Natural killer cell treated with Interleukin-12 subunit alpha and Interleukin-12 subunit beta and Interleukin-15 and Interleukin-18, amount 100 ng/mL, for 72 hours (primary cell): Measurements from ENCODE around the gene OR2V2. TPM values are rescaled to one million over a fixed set of nuclear protein-coding genes. Genes with fewer than 3 reads are reported as not detected.
"Not testable (repeated sequence)": the region's sequence is repeated elsewhere in the genome, so short reads cannot be mapped to it uniquely, and the experiment has no call there.

Source experiments
- ATAC-seq, 2 donors: fragments of 150-1000 bp; cut with Tn5 transposase in 1 of 2; sonication (Bioruptor Pico), chemical (Tn5 transposase) in 1 of 2; 2 replicates each; pipeline ENCODE4 v1.10.0; 2021
- DNase-seq: peaks from one replicate; pipeline ENCODE4 v3.0.0; 2022; ENCODE audit warnings: low spot score
- H3K27ac Mint-ChIP-seq, 2 donors: 1 replicate in 1 of 2; 2 replicates in 1 of 2; pipeline ENCODE4 v1.8.0; 2022; ENCODE audit warnings: mixed read lengths in 2 of 2, mild to moderate bottlenecking in 1 of 2, moderate library complexity in 1 of 2
- H3K27me3 Mint-ChIP-seq, 2 donors: 1 replicate in 1 of 2; 2 replicates in 1 of 2; pipeline ENCODE4 v1.8.0; 2022; ENCODE audit warnings: mixed read lengths in 2 of 2
- H3K36me3 Mint-ChIP-seq: one replicate; pipeline ENCODE4 v1.8.0; 2022; ENCODE audit warnings: mixed read lengths
- H3K4me1 Mint-ChIP-seq, 2 donors: 1 replicate in 1 of 2; 2 replicates in 1 of 2; pipeline ENCODE4 v1.8.0; 2022; ENCODE audit warnings: low read depth in 2 of 2, mixed read lengths in 2 of 2, mild to moderate bottlenecking in 1 of 2
- H3K4me3 Mint-ChIP-seq: one replicate; pipeline ENCODE4 v1.8.0; 2022; ENCODE audit warnings: mixed read lengths
- H3K9me3 Mint-ChIP-seq: 2 replicates; pipeline ENCODE4 v1.8.0; 2022; ENCODE audit warnings: mixed read lengths
- total RNA-seq, 2 donors: library from RNA; stranded (reverse); gene quantifications; one replicate each; pipeline ENCODE4 v1.2.3, GENCODE V29; 2022

OR2V2 gene
- total RNA-seq, 2 donors from 2014 or later, result not detected

DNA sequence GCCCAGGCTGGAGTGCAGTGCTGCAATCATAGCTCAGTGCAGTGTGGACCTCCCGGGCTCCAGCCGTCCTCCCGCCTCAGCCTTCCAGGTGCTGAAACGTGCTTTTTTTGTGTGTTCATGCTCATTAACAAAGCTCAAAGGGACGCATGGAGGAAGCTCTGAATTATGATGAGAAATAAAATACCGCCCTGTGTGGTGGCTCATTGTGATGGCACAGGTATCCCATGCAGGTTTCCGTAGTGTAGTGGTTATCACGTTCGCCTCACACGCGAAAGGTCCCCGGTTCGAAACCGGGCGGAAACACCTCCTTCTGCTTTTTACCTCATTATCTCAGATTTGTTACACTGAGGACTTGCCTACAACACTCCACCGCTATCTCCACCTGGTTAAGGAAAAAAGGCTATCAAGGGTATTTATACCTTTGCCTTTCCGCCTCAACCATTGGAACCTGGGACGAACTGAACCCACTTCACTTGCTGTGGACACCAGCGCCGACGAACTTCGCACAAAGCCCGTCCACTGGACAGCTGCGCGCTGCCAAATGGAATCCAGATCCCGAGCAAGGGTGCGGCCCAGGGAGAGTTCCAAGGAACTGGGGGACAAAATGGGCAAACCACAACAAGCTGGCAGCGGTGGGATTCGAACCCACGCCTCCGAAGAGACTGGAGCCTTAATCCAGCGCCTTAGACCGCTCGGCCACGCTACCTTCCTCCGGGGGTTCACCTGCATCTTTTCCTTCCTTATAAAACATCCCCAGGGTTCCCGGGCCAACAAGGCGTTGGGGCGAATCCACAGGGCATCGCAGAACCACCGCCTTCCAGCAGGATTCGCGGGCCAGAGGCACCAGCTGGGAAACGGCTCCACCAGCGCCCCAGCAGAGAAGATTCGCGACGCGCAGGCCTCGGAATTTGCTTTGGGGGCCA, 26.3 kb downstream of the OR2V2 start:
- H3K27ac Mint-ChIP-seq, result peak overlapping the region; percentile 4 to 71
- H3K4me3 Mint-ChIP-seq, result peak overlapping the region; percentile 84
- peaks cover 8% of the 10 kb centered on the region for H3K36me3 Mint-ChIP-seq
- DNase-seq, result no peak
- H3K9me3 Mint-ChIP-seq, result no peaks in the 10 kb centered on the region
- peak; percentile 64 to 75 for ATAC-seq
- peaks cover 25 to 39% of the 10 kb centered on the region in 2 donors for H3K27me3 Mint-ChIP-seq
- H3K4me1 Mint-ChIP-seq, result peaks cover 28 to 38% of the 10 kb centered on the region in 2 donors

DNA sequence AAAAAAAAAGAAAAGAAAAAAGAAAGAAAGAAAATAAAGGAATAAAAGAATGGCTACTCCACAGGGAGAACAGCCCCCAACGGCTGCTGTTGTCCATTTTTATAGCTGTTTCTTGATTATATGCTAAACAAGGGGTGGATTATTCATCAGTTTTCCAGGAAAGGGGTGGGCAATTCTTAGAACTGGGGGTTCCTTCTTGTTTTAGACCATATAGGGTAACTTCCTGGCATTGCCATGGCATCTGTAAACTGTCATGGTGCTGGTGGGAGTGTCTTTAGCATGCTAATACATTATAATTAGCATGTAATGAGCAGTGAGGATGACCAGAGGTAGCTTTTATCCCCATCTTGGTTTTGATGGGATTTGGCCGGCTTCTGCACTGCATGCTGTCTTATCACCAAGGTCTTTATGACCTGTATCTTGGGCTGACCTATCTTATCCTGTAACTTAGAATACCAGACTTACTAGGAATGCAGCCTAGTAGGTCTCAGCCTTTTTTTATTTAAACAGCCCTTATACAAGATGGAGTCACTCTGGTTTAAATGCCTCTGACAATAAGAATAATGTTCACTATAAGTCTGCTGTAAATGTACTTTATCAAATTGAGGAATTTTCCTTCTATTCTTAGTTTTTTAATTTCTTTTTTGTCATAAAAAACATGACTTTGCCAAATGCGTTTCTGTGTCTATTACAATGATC, 29.0 kb downstream of the OR2V2 start:
- Mint-ChIP-seq H3K36me3 (no peaks in the 10 kb centered on the region), H3K4me1 (peaks cover 10 to 15% of the 10 kb centered on the region in 2 donors), H3K27me3 (peaks cover 14 to 17% of the 10 kb centered on the region in 2 donors), H3K27ac (no peak overlapping the region), H3K4me3 (no peak overlapping the region), H3K9me3 (no peaks in the 10 kb centered on the region)
- no peak for ATAC-seq
- DNase-seq, result no peak

DNA sequence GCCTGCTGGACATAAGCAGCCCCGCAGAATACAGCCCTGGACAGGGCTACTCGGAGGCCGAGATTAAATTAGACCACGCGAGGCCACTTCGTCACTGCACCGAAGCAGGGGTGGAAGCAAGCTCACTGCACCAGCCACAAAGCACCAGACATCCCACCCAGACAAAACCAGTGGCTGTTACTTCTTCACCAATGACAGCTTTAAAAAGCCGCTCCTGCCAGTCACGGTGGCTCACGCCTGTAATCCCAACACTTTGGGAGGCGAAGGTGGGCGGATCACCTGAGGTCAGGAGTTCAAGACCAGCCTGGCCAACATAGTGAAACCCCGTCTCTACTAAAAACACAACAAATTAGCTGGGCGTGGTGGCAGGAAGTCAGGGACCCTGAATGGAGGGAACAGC, 30.2 kb downstream of the OR2V2 start:
- not testable (repeated sequence) for DNase-seq, H3K36me3 Mint-ChIP-seq, ATAC-seq, H3K27ac Mint-ChIP-seq, H3K4me3 Mint-ChIP-seq, H3K9me3 Mint-ChIP-seq
- Mint-ChIP-seq H3K27me3 (peaks cover 17 to 18% of the 10 kb centered on the region in 2 donors), H3K4me1 (peaks cover 16 to 21% of the 10 kb centered on the region in 2 donors)

DNA sequence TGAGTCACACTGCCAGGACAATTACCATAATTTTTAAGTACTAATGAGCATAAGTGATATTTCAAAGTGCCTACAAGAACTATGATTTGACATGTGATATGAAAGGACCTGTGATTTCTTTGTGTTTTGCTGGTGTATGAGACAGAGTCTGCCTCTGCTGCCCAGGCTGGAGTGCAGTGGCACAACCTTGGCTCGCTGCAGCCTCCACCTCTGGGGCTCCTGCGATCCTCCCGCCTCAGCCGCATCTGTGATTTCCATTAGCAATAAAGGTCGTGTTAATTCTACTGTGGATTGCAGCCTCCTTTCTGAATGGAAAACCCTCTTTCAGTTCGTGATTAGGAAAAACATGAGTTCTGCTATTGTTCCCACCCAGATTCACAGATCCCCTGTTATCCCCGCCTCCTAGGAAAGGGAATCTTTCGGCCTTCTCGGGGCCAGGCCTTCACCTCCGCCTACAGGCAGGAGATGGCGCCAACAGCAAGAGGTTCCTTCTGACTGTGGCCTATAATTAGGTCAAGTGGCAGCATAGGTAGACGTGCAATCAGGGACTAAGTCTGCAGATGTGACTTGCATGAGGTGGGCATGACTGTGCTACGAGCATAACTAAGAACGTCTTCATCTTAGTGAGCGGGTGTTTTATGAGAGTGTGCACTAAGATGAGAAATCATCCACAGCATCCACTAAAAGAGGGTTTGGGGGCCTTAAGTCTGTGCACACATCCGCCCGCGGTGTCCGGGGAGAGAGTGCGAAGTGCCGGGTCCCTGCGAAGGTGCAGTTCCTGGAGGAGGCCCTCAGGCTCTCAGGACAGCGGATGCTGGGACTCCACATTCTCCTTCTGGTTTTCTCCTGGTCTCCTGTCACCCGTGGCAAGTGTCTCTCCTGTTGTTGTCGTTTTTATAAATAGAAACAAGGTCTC, 34.5 kb downstream of the OR2V2 start:
- no peak overlapping the region for H3K27ac Mint-ChIP-seq
- no peak for DNase-seq
- H3K36me3 Mint-ChIP-seq, result no peaks in the 10 kb centered on the region
- H3K4me3 Mint-ChIP-seq, result peak overlapping the region; percentile 38
- H3K9me3 Mint-ChIP-seq, result no peaks in the 10 kb centered on the region
- H3K4me1 Mint-ChIP-seq, result peaks cover 13 to 18% of the 10 kb centered on the region in 2 donors
- peak; percentile 63 to 77 for ATAC-seq
- H3K27me3 Mint-ChIP-seq, result peaks cover 7% of the 10 kb centered on the region in 2 donors

DNA sequence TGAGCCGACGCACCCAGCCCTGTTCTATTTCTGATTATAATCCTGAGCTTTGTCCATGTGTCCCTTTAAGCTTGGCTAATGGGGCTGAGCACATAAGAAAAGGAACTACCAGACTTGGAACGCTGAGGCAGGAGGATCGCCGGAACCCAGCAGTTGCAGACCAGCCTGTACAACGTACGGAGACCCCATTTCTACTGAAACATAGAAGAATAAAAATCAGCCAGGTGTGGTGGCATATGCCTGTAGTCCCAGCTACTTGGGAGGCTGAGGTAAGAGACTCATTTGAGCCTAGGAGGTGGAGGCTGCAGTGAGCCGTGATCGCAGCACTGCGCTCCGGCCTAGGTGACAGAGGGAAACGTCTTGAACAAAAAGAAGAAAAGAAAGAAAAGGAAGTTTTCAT, 35.3 kb downstream of the OR2V2 start:
- H3K36me3 Mint-ChIP-seq, result no peaks in the 10 kb centered on the region
- peaks cover 7% of the 10 kb centered on the region in 2 donors for H3K27me3 Mint-ChIP-seq
- H3K4me3 Mint-ChIP-seq, result peak overlapping the region; percentile 71
- H3K27ac Mint-ChIP-seq, result peak overlapping the region; percentile 15 to 17
- DNase-seq (no peak), ATAC-seq (no peak)
- no peaks in the 10 kb centered on the region for H3K9me3 Mint-ChIP-seq
- H3K4me1 Mint-ChIP-seq, result peaks cover 16 to 20% of the 10 kb centered on the region in 2 donors

DNA sequence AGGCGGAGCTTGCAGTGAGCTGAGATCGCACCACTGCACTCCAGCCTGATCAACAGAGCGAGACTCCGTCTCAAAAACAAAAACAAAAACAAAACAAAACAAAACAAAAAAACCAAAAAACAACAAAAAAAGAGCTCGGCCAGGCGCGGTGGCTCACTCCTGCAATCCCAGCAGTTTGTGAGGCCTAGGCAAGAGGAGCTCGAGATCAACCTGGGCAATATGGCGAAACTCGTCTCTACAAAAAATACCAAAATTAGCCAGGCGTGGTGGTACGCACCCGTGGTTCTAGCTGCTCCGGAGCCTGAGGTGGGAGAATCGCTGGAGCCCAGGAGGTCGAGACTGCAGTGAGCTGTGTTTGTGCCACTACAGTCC, 37.4 kb downstream of the OR2V2 start:
- DNase-seq, result no peak
- peak overlapping the region; percentile 92 for H3K4me3 Mint-ChIP-seq
- H3K4me1 Mint-ChIP-seq, result peaks cover 34 to 35% of the 10 kb centered on the region in 2 donors
- peak overlapping the region; percentile 69 to 86 for H3K27ac Mint-ChIP-seq
- no peaks in the 10 kb centered on the region for H3K36me3 Mint-ChIP-seq
- peaks cover 0 to 4% of the 10 kb centered on the region in 2 donors for H3K27me3 Mint-ChIP-seq
- ATAC-seq, result no peak
- H3K9me3 Mint-ChIP-seq, result no peaks in the 10 kb centered on the region

DNA sequence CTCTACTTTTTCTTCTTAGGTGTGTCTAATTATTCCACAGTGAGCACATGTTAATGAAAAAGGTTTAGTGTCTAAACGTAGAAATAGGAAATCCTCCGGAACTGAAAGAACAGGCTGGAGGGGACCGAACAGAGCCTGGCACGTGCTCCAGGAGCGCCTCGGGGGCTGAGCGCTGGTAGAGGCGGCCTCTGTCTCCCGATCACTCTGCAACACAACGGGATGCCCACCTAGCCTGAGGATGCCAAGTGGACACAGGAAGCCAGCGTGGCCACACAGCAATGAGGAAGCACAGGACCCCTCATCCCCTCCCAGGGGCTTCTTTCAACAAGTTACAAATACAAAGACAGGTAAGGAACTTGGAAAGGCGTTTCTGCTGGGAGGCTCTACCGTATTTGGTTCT, 38.2 kb downstream of the OR2V2 start:
- no peak for ATAC-seq
- H3K9me3 Mint-ChIP-seq, result no peaks in the 10 kb centered on the region
- H3K4me3 Mint-ChIP-seq, result no peak overlapping the region
- H3K27ac Mint-ChIP-seq, result no peak overlapping the region
- H3K36me3 Mint-ChIP-seq, result no peaks in the 10 kb centered on the region
- no peak for DNase-seq
- H3K27me3 Mint-ChIP-seq, result peaks cover 0 to 4% of the 10 kb centered on the region in 2 donors
- peaks cover 40 to 42% of the 10 kb centered on the region in 2 donors for H3K4me1 Mint-ChIP-seq

DNA sequence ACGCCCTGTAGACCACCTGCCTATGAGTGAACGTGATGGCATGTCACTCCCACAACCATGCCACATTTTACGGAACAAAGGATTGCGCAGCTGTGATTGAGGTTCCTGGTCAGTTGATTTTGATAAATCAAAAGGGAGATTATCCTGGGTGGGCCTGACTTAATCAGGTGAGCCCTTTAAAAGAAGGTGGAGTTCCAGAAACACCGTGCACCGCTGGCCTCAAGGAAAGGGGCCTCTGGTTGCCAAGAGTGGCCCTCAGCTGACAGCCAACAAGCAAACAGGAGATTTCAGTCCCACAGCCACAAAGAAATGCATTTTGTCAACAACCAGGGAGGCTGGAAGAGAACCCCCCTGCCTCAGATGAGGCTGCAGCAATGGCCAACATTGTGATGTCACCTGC, 38.6 kb downstream of the OR2V2 start:
- DNase-seq, result no peak
- H3K4me3 Mint-ChIP-seq, result no peak overlapping the region
- ATAC-seq, result no peak
- H3K27ac Mint-ChIP-seq, result no peak overlapping the region
- no peaks in the 10 kb centered on the region for H3K36me3 Mint-ChIP-seq
- no peaks in the 10 kb centered on the region for H3K9me3 Mint-ChIP-seq
- H3K27me3 Mint-ChIP-seq, result peaks cover 0 to 4% of the 10 kb centered on the region in 2 donors
- peaks cover 42 to 45% of the 10 kb centered on the region in 2 donors for H3K4me1 Mint-ChIP-seq

DNA sequence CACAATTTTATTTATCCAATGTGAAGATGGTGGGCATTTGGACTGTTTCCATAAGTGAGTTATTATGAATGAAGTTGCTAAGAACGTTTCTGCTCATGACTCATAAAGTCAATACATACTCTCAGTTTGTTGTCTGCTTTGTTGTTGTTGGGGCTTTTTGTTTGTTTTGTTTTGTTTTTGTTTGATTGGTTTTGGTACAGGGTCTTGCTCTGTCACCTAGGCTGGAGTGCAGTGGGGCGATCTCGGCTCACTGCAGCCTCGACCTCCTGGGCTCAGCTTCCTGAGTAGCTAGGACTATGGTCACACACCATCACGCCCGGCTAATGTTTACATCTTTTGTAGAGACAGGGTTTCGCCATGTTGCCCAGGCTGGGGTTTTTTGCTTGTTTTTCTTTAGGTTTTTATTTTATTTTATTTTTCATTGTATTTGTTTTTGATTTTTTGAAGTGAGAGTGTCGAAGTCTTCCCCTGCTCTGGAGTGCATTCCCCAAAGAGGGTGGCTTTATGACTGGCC, 39.7 kb downstream of the OR2V2 start:
- H3K27me3 Mint-ChIP-seq, result peaks cover 0 to under 1% of the 10 kb centered on the region in 2 donors
- H3K36me3 Mint-ChIP-seq, result no peaks in the 10 kb centered on the region
- H3K27ac Mint-ChIP-seq, result peak overlapping the region; percentile 90 to 100
- DNase-seq, result no peak
- peaks cover 49 to 50% of the 10 kb centered on the region in 2 donors for H3K4me1 Mint-ChIP-seq
- peak overlapping the region; percentile 18 for H3K4me3 Mint-ChIP-seq
- no peaks in the 10 kb centered on the region for H3K9me3 Mint-ChIP-seq
- ATAC-seq, result no peak

DNA sequence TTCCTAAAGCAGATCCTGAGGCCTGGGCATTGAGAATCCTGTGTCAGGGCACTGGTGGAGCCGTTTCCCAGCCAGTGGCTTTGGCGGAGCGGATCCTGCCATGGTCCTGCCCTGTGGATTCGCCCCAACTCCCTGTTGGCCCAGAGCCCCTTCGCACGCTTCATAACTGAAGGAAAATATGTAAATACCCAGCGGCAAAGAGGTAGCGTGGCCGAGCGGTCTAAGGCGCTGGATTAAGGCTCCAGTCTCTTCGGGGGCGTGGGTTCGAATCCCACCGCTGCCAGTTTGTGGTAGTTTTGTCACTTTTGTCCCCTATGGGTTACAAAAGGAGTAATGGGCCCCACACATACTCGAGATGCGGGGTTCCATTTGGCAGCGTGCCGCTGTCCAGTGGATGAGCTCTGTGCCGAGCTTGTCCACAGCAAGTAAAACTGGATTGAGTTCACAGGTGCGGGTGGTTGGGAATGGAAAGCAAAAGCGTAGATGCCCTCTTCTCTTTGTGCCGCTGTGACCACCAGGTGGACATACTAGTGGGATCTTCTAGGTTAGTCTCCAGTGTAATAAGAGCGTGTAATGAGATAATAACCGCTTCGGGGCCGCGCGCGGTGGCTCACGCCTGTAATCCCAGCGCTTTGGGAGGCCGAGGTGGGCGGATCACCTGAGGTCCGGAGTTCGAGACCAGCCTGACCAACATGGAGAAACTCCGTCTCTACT, 40.3 kb downstream of the OR2V2 start:
- peak overlapping the region; percentile 90 to 100 for H3K27ac Mint-ChIP-seq
- H3K4me3 Mint-ChIP-seq, result peak overlapping the region; percentile 89
- DNase-seq, result no peak
- peaks cover 52% of the 10 kb centered on the region in 2 donors for H3K4me1 Mint-ChIP-seq
- H3K9me3 Mint-ChIP-seq, result no peaks in the 10 kb centered on the region
- H3K27me3 Mint-ChIP-seq, result no peaks in the 10 kb centered on the region
- peak in 1 of 2 donors; percentile 3 for ATAC-seq
- no peaks in the 10 kb centered on the region for H3K36me3 Mint-ChIP-seq

DNA sequence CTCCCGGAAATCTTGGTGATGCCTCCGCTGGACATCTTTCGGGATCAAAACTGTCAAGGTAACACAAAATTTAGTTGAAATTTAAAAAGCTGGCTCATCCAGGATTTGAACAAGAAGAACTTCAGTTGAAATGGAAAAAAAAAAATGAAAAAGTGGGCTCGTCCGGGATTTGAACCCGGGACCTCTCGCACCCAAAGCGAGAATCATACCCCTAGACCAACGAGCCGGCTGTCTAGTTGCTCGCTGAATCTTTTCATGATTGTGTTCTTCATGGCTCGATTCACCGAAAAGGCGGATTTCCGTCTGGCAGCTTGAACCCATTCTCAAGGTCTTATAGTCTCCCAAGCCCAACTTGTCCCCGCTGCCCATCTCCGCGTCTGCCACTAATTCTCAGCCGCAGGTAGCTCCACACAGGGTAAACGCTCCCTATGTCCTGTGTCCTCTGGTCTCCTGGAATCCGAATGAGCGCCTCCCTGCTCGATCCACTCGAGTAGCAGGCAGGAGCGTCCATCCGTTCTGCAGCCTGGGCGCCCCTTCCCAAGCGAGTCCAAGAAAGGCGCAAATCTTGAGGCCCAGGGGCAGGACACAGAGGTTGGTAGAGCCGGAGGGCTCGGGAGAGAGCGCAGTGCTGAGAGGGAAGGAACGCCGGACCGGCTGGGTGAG, 41.4 kb downstream of the OR2V2 start:
- Mint-ChIP-seq H3K27ac (peak overlapping the region; percentile 90 to 100), H3K4me1 (peaks cover 52% of the 10 kb centered on the region in 2 donors), H3K36me3 (no peaks in the 10 kb centered on the region), H3K9me3 (no peaks in the 10 kb centered on the region), H3K4me3 (peak overlapping the region; percentile 89), H3K27me3 (no peaks in the 10 kb centered on the region)
- ATAC-seq (peak; percentile 1 to 29), DNase-seq (peak; percentile 82)

DNA sequence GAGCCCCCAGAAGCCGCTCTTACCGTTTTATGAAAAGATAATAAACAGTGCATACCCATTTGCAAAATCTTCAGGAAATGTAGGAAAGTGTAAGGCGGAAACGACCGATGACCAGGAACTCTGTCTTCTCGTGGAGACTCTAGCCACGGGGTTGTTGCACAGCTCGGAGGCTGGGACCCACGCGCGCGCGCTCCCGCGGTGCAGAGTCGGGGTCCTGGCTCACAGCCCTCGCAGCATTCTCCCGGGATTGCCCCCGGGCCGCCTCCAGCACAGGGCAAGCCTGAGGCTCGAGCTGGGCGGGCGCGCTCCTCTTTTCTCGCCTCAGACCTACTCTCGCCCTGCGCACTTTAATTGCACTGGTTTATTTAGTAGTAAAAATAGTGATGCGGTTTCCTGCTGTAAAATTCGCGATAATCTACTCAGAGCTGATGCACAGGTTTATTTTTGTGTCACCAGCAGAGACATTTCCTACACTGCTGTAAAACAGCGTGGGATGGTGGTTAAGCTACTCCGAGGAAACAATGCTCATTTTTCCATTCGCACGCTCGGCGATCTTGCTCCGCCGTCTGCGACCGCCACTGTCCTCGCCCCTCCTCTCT, 42.1 kb downstream of the OR2V2 start:
- Mint-ChIP-seq H3K27ac (peak overlapping the region; percentile 90 to 100), H3K27me3 (no peaks in the 10 kb centered on the region), H3K9me3 (no peaks in the 10 kb centered on the region), H3K36me3 (no peaks in the 10 kb centered on the region), H3K4me3 (peak overlapping the region; percentile 89), H3K4me1 (peaks cover 47 to 49% of the 10 kb centered on the region in 2 donors)
- ATAC-seq (no peak), DNase-seq (no peak)
